Measurements from ENCODE around the gene SHC1.

The SHC1 gene

DNA sequence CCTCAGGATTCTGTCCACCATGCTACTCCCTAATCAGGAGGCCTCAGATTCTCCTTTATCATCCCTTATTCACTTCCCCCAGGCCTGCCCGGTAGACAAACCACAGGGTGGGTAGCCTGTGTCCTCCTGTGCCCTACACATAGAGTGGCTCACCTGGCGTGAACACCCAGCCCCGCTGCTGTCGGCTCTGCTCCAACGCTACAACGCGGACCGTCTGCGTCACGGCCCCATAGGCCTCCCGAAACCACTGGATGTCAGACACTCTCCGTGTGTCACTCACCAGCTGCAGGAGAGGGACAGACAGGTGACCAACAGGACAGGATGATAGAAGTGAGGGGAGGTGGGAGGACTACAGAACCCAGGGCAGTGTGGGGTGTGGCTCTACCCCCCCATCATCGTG, 44.3 kb downstream of the SHC1 start:
- Histone ChIP-seq H3K4me1 (ENCODE audit: insufficient read depth, poor library complexity, severe bottlenecking) (no peaks in the 10 kb centered on the region), H3K36me3 (ENCODE audit: low read depth) (peaks cover 28% of the 10 kb centered on the region), H3K9me3 (ENCODE audit: severe bottlenecking) (no peaks in the 10 kb centered on the region), H3K4me3 (ENCODE audit: severe bottlenecking) (no peak overlapping the region), H3K27ac (ENCODE audit: poor library complexity, severe bottlenecking) (no peak overlapping the region), H3K27me3 (ENCODE audit: insufficient read depth, poor library complexity, severe bottlenecking) (no peaks in the 10 kb centered on the region)
- DNase-seq (ENCODE audit: low spot score) (no peak), ATAC-seq (ENCODE audit: low read depth) (no peak)
- TF ChIP-seq CTCF (IDR thresholded peaks at IDR 0.05; ENCODE audit: poor library complexity, severe bottlenecking): no peak

DNA sequence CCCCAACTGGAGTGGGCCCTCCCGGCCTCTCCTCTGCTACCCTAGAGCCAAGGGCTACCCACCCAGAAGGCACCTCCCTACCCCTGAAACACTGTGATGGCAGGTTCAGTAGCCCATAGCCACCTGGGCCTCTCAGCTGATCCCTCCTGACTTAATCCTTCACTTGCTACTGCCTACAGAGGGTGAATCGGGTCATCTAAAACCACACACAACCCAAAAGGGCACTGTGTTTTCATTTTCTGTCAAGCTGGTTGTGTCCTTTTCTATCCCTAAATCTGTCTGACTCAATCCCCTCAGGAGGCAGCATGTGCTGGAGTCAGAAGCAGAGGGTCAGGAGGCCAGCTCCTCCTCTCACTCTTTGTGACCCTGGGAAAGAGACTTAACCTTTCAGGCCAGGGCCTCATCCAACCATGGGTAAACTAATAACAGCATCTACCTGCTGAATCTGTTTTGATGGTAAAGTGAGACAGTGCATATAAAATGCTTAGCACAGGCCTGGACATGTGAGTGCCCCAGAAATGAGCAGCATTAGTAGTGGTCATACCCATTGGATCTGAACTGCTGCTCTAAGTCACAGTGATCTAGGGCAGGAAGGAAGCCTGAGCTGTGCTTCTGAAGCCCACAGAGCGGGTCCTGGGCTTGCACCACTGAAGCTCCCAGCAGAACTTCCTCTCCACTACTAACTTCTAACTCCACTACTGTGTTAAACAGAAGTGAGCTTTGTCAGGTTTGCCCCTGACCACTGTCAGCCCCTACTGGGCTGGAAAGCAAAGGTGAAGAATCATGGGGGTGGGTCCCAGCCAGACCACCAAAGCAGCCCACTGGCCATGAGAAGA, 45.0 kb downstream of the SHC1 start:
- DNase-seq (ENCODE audit: low spot score): no peak
- TF ChIP-seq CTCF (IDR thresholded peaks at IDR 0.05; ENCODE audit: poor library complexity, severe bottlenecking): no peak
- Histone ChIP-seq H3K27me3 (ENCODE audit: insufficient read depth, poor library complexity, severe bottlenecking) (no peaks in the 10 kb centered on the region), H3K36me3 (ENCODE audit: low read depth) (peaks cover 28% of the 10 kb centered on the region), H3K4me3 (ENCODE audit: severe bottlenecking) (no peak overlapping the region), H3K4me1 (ENCODE audit: insufficient read depth, poor library complexity, severe bottlenecking) (no peaks in the 10 kb centered on the region), H3K9me3 (ENCODE audit: severe bottlenecking) (no peaks in the 10 kb centered on the region), H3K27ac (ENCODE audit: poor library complexity, severe bottlenecking) (no peak overlapping the region)
- ATAC-seq (ENCODE audit: low read depth): 0 out of 3 replicates have a peak, but pooled peaks have one; percentile 33

DNA sequence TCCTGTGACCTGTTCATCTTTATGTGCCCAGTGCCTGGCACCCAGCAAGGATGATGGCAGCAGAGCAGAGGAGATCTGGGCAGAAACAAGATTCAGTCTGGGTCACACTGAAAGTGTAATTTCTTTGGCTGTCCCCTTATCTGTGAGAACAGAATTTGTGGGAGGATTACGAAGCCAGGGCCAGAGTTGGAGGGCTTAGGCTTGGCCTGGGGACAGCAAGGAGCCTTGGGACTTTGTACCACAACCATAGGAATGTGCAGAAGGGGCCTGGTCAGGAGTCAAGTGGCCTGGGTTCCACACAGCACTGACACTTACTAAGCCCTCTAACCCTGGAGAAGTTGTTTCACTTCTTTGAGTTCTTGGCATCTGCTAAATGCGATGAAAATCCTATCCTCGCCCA, 46.9 kb downstream of the SHC1 start:
- no peaks in the 10 kb centered on the region for H3K4me1 ChIP-seq (ENCODE audit: insufficient read depth, poor library complexity, severe bottlenecking)
- no peaks in the 10 kb centered on the region for H3K9me3 ChIP-seq (ENCODE audit: severe bottlenecking)
- no peak overlapping the region for H3K27ac ChIP-seq (ENCODE audit: poor library complexity, severe bottlenecking)
- H3K36me3 ChIP-seq (ENCODE audit: low read depth): peaks cover 25% of the 10 kb centered on the region
- ATAC-seq (ENCODE audit: low read depth): no peak
- TF ChIP-seq CTCF (IDR thresholded peaks at IDR 0.05; ENCODE audit: poor library complexity, severe bottlenecking): no peak
- no peaks in the 10 kb centered on the region for H3K27me3 ChIP-seq (ENCODE audit: insufficient read depth, poor library complexity, severe bottlenecking)
- DNase-seq (ENCODE audit: low spot score): no peak
- H3K4me3 ChIP-seq (ENCODE audit: severe bottlenecking): no peak overlapping the region

DNA sequence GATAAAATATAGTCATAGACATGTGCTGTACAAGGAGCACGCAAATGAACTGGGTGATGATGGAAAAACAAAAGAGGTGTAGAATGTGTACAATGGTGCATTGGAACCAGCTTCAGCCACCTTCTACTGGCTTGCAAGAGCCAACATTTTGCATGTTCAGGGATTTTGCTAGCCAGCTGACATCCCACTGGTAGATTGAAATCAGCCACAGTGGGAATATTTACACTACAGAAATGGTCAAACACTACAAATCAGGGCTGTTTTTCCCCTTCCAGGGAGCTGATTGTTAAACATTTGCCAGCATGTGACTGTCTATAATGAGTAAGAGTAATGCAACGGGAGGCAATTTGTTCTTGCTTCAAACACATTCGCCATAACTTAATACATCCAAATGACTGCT, 57.3 kb downstream of the SHC1 start:
- no peak for TF ChIP-seq CTCF (IDR thresholded peaks at IDR 0.05; ENCODE audit: poor library complexity, severe bottlenecking)
- no peak for ATAC-seq (ENCODE audit: low read depth)

GRCh38 chr1:154912755-154913154, 57.8 kb downstream of the SHC1 start:
- DNase-seq (ENCODE audit: low spot score) (no peak), ATAC-seq (ENCODE audit: low read depth) (no peak)
- H3K9me3 ChIP-seq (ENCODE audit: severe bottlenecking): no peaks in the 10 kb centered on the region
- TF ChIP-seq CTCF (IDR thresholded peaks at IDR 0.05; ENCODE audit: poor library complexity, severe bottlenecking): no peak
- H3K4me1 ChIP-seq (ENCODE audit: insufficient read depth, poor library complexity, severe bottlenecking): no peaks in the 10 kb centered on the region
- no peaks in the 10 kb centered on the region for H3K36me3 ChIP-seq (ENCODE audit: low read depth)
- no peak overlapping the region for H3K27ac ChIP-seq (ENCODE audit: poor library complexity, severe bottlenecking)
- no peak overlapping the region for H3K4me3 ChIP-seq (ENCODE audit: severe bottlenecking)
- no peaks in the 10 kb centered on the region for H3K27me3 ChIP-seq (ENCODE audit: insufficient read depth, poor library complexity, severe bottlenecking)

More for the DNA sequence above, 57.3 kb downstream of the SHC1 start:
- Histone ChIP-seq H3K27ac (ENCODE audit: poor library complexity, severe bottlenecking) (no peak overlapping the region), H3K27me3 (ENCODE audit: insufficient read depth, poor library complexity, severe bottlenecking) (no peaks in the 10 kb centered on the region), H3K4me3 (ENCODE audit: severe bottlenecking) (no peak overlapping the region), H3K4me1 (ENCODE audit: insufficient read depth, poor library complexity, severe bottlenecking) (no peaks in the 10 kb centered on the region), H3K36me3 (ENCODE audit: low read depth) (no peaks in the 10 kb centered on the region), H3K9me3 (ENCODE audit: severe bottlenecking) (no peaks in the 10 kb centered on the region)
- no peak for DNase-seq (ENCODE audit: low spot score)

Measured in RWPE2 (cell line).